Vagina (tissue), 2 donors: Measurements from ENCODE around the gene USF2. TPM values are rescaled to one million over a fixed set of nuclear protein-coding genes. Genes with fewer than 3 reads are reported as not detected.
A peak's percentile ranks its signal among the peaks of the same experiment; 100 is the strongest.

Experiments
- DNase-seq, 2 donors: peaks; one replicate each; pipeline ENCODE4 v3.0.0-alpha.2; 2017; ENCODE audit errors: extremely low spot score in 2 of 2
- H3K27ac ChIP-seq: fragments of 200-600 bp; sonication (generic); one replicate; pipeline ENCODE4 v1.5.1; 2019
- H3K27me3 ChIP-seq: fragments of 200-600 bp; sonication (generic); one replicate; pipeline ENCODE4 v1.5.1; 2019
- H3K36me3 ChIP-seq, 2 donors: fragments of 200-600 bp; sonication (generic); one replicate each; pipeline ENCODE4 v1.5.1; 2017 to 2019
- H3K4me1 ChIP-seq: fragments of 200-600 bp; sonication (generic); one replicate; pipeline ENCODE4 v1.5.1; 2019
- H3K4me3 ChIP-seq, 2 donors: fragments of 200-600 bp; sonication (generic); 1 replicate in 1 of 2; 2 replicates in 1 of 2; pipeline ENCODE4 v1.5.1; 2016 to 2019
- H3K9me3 ChIP-seq: fragments of 200-600 bp; sonication (generic); one replicate; pipeline ENCODE4 v1.5.1; 2019
- POLR2A ChIP-seq, 2 donors: fragments of 450-650 bp; IDR thresholded peaks; one replicate each; pipeline ENCODE4 v1.6.1; 2017; ENCODE audit warnings: antibody characterized with exemption in 2 of 2, mild to moderate bottlenecking in 2 of 2, moderate library complexity in 2 of 2
- POLR2AphosphoS5 ChIP-seq, 2 donors: sonication (generic); formaldehyde crosslinking; IDR thresholded peaks; one replicate each; pipeline ENCODE4 v1.9.0; 2017; ENCODE audit warnings: antibody characterized with exemption in 2 of 2, mild to moderate bottlenecking in 2 of 2, low read depth in 1 of 2; ENCODE audit not compliant: insufficient read depth in 1 of 2
- intact Hi-C: fragments of 100-400 bp; cut with DNase I; formaldehyde crosslinking; loops from one replicate; pipeline ENCODE4 v1.15.1; 2023
- total RNA-seq: library from RNA; depleted of rRNA; stranded (reverse); fragments of >200 nt; gene quantifications from one replicate; pipeline ENCODE4 v1.2.3, GENCODE V29; 2016
- TF ChIP-seq, protein P1 (sequence below), 3 experiments: fragments of 450-650 bp in 2 of 3; fragments of 200-600 bp in 1 of 3; sonication (generic) in 1 of 3; IDR thresholded peaks; one replicate each; pipeline ENCODE4 v1.5.1; 2017 to 2019; ENCODE audit warnings: antibody characterized with exemption in 3 of 3, mild to moderate bottlenecking in 2 of 3, moderate library complexity in 2 of 3

Gene USF2
- total RNA-seq, 1 donor from 2014 or later, result 95.5 TPM

DNA sequence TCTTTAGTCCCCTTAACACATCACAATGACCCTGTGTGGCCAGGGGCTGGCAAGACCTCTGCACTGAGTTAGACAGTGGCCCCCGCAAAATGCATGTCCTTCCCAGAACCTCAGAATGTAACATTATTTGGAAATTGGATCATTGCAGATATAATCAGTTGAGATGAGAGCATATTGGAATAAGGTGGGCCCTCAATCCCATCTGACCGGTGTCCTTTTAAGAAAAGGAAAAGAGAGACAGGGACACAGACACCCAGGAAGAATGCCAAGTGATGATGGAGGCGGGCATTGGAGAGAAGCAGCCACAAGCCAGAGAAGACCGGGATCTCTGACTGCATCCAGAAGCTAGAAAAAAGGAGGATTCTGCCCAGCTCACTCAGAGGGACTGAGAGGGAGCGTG is 42.0 kb upstream of the USF2 start:
- no peaks in the 10 kb centered on the region for H3K27me3 ChIP-seq
- TF ChIP-seq, protein P1, sequence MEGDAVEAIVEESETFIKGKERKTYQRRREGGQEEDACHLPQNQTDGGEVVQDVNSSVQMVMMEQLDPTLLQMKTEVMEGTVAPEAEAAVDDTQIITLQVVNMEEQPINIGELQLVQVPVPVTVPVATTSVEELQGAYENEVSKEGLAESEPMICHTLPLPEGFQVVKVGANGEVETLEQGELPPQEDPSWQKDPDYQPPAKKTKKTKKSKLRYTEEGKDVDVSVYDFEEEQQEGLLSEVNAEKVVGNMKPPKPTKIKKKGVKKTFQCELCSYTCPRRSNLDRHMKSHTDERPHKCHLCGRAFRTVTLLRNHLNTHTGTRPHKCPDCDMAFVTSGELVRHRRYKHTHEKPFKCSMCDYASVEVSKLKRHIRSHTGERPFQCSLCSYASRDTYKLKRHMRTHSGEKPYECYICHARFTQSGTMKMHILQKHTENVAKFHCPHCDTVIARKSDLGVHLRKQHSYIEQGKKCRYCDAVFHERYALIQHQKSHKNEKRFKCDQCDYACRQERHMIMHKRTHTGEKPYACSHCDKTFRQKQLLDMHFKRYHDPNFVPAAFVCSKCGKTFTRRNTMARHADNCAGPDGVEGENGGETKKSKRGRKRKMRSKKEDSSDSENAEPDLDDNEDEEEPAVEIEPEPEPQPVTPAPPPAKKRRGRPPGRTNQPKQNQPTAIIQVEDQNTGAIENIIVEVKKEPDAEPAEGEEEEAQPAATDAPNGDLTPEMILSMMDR (IDR thresholded peaks at IDR 0.05), result no peak
- TF ChIP-seq POLR2A (IDR thresholded peaks at IDR 0.05) (no peak), POLR2AphosphoS5 (IDR thresholded peaks at IDR 0.05; ENCODE audit: insufficient read depth in 1 of 2, low read depth in 1 of 2) (no peak)
- H3K27ac ChIP-seq, result no peak overlapping the region
- peak; percentile 34 to 58 for DNase-seq
- H3K36me3 ChIP-seq, result no peaks in the 10 kb centered on the region
- H3K9me3 ChIP-seq, result no peaks in the 10 kb centered on the region
- H3K4me1 ChIP-seq, result peaks cover 13% of the 10 kb centered on the region
- intact Hi-C loops, result no loop called here
- no peak overlapping the region for H3K4me3 ChIP-seq

DNA sequence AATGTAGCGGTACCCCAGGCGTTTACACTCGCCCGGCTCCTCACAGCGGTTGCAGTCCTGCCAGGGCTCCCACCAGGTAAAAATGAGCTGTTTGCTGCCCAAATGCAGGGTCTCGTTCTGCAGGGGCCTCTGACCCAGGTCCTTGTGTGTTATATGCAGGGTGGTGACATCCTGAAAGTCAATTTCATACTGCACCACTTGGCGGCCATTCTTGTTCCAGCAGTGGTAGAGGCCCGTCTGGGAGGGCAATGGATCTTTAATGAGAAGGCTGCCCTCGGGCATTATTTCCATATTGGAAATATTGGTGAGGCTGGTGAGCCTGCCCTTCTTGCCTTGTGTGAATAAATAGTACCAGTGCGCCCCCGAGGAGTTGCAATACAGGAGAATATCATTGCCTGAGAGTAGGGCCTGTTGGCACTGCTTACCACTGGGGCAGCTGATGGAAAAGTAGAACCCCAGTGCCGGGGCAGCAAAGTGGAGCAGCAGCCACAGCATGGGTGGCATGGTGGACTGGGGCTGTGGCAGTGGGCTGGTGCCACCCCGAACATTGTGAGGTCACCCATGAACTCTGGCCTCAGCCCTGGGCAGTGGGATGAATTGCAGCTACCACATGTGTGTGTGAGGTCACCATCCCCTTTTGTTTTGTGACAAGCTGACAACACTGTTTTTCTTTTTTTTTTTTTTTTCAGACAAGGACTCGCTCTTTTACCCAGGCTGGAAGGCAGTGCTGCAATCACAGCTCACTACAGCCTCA is 40.4 kb upstream of the USF2 start, which contains the start of gene FAM187B:
TSS of gene FAM187B (minus strand) at position 563 of the 754 bp plus-strand sequence. CDS start at position 504, 59 bp downstream.
- TF ChIP-seq POLR2A (IDR thresholded peaks at IDR 0.05), result no peak
- TF ChIP-seq, protein P1 (IDR thresholded peaks at IDR 0.05), result no peak
- TF ChIP-seq POLR2AphosphoS5 (IDR thresholded peaks at IDR 0.05; ENCODE audit: insufficient read depth in 1 of 2, low read depth in 1 of 2), result no peak
- no peak within 1 kb of the TSS for H3K27ac ChIP-seq
- no peak within 1 kb of the TSS for H3K4me3 ChIP-seq
- peak; percentile 54 to 72 for DNase-seq
- intact Hi-C loops, result no loop called here
- no peaks in the 10 kb centered on the region for H3K9me3 ChIP-seq
- H3K27me3 ChIP-seq, result no peaks in the 10 kb centered on the region
- no peaks in the 10 kb centered on the region for H3K36me3 ChIP-seq
- peaks cover 13% of the 10 kb centered on the region for H3K4me1 ChIP-seq

DNA sequence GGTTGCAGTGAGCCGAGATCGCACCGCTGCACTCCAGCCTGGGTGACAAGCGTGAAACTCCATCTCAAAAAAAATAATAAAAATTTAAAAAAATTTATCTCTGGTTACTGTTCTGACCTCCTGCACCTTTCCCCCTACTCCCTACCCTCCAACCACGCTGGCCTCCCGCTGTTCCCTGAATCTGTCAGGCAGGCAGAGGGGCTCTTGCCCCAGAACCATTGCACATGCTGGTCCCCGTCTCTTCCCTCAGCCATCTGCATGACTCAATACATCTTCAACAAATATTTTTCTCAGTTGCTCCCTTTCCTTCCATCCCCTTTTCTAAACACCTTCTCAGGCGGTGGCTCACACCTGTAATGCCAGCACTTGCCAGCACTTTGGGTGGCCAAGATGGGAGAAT is 39.2 kb upstream of the USF2 start:
- H3K27ac ChIP-seq, result no peak overlapping the region
- H3K4me3 ChIP-seq, result no peak overlapping the region
- no peaks in the 10 kb centered on the region for H3K27me3 ChIP-seq
- intact Hi-C loops, result no loop called here
- peak; percentile 37 to 40 for DNase-seq
- TF ChIP-seq POLR2A (IDR thresholded peaks at IDR 0.05) (no peak), POLR2AphosphoS5 (IDR thresholded peaks at IDR 0.05; ENCODE audit: insufficient read depth in 1 of 2, low read depth in 1 of 2) (no peak)
- TF ChIP-seq, protein P1 (IDR thresholded peaks at IDR 0.05), result no peak
- H3K4me1 ChIP-seq, result peaks cover 5% of the 10 kb centered on the region
- no peaks in the 10 kb centered on the region for H3K9me3 ChIP-seq
- H3K36me3 ChIP-seq, result no peaks in the 10 kb centered on the region

DNA sequence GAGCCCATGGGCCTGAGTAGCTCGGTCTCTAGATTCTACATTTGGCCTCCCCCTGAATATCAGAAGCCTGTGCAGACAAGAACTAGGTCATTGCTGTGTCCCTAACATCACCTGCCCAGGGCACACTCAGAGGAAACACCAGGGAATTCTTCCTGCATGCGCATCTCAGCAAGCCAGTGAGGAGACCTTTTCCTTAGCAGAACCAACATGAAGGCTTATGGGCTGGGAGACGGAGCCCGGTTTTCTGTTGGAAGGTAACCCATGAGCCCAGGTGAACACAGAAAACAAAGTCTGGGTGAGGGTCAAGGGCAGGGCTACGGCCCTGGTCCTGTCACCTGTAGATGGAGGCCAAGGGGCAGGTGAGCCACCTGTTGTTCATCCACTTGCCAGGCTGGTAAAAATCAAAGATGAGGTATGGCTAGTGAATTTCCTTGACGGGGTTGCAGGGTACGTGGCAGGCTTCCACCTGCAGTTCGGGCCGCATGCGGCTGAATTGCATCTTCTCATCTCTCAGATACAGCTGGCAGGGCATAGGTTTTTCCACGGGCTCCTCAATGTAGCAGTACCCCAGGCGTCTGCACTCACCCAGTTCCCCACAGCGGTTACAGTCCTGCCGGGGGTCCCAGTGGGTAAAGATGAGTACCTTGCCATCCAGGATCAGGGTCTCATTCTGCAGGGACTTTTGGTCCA is 36.7 kb upstream of the USF2 start:
- H3K27ac ChIP-seq, result no peak overlapping the region
- no peak overlapping the region for H3K4me3 ChIP-seq
- H3K4me1 ChIP-seq, result no peaks in the 10 kb centered on the region
- DNase-seq, result peak; percentile 64 to 91
- H3K36me3 ChIP-seq, result no peaks in the 10 kb centered on the region
- intact Hi-C loops, result no loop called here
- TF ChIP-seq, protein P1 (IDR thresholded peaks at IDR 0.05), result no peak
- no peaks in the 10 kb centered on the region for H3K9me3 ChIP-seq
- H3K27me3 ChIP-seq, result no peaks in the 10 kb centered on the region

DNA sequence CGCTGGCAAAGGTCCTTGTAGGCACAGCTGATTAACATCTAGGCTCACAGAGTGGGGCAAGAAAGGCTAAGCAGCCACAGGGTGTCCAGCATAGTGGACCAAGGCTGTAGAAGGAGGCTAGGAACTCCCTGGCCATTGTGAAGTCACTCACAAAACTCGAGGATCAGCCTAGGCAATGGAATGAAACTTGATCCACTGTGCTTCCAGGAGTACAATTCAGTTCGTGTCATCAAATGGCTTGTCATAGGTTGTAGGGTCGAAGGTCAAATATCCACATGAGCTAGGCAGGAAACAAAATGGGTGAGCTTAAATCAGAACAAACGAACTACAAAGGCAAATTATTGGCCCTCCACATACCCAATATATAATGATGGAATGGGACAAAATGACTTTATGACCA is 35.9 kb upstream of the USF2 start:
- Histone ChIP-seq H3K27ac (no peak overlapping the region), H3K36me3 (no peaks in the 10 kb centered on the region), H3K9me3 (no peaks in the 10 kb centered on the region), H3K27me3 (no peaks in the 10 kb centered on the region), H3K4me3 (no peak overlapping the region), H3K4me1 (no peaks in the 10 kb centered on the region)
- DNase-seq, result peak in 1 of 2 donors; percentile 3
- TF ChIP-seq, protein P1 (IDR thresholded peaks at IDR 0.05), result no peak
- TF ChIP-seq POLR2AphosphoS5 (IDR thresholded peaks at IDR 0.05; ENCODE audit: insufficient read depth in 1 of 2, low read depth in 1 of 2), result no peak
- TF ChIP-seq POLR2A (IDR thresholded peaks at IDR 0.05), result no peak
- intact Hi-C loops, result no loop called here
